C4-2B (cell line): ENCODE measurements around the gene PHAF1.

Experiments used
- ZFX ChIP-seq: fragments of 450-650 bp; IDR thresholded peaks from 2 replicates; pipeline ENCODE4 v1.6.1; 2017
- TF ChIP-seq, protein P1 (sequence below): fragments of 450-650 bp; conservative IDR thresholded peaks from 2 replicates; pipeline ENCODE4 v1.5.1; 2017; ENCODE audit warnings: mild to moderate bottlenecking

- TF ChIP-seq, protein P1, sequence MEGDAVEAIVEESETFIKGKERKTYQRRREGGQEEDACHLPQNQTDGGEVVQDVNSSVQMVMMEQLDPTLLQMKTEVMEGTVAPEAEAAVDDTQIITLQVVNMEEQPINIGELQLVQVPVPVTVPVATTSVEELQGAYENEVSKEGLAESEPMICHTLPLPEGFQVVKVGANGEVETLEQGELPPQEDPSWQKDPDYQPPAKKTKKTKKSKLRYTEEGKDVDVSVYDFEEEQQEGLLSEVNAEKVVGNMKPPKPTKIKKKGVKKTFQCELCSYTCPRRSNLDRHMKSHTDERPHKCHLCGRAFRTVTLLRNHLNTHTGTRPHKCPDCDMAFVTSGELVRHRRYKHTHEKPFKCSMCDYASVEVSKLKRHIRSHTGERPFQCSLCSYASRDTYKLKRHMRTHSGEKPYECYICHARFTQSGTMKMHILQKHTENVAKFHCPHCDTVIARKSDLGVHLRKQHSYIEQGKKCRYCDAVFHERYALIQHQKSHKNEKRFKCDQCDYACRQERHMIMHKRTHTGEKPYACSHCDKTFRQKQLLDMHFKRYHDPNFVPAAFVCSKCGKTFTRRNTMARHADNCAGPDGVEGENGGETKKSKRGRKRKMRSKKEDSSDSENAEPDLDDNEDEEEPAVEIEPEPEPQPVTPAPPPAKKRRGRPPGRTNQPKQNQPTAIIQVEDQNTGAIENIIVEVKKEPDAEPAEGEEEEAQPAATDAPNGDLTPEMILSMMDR, result no peak
- no peak for TF ChIP-seq ZFX
These were observed 21.9 kb upstream of the PHAF1 start for GRCh38 chr16:67087803-67088202.
